H1 (cell line): Measurements from ENCODE around the gene ANKRD29. TPM values are rescaled to one million over a fixed set of nuclear protein-coding genes. Genes with fewer than 3 reads are reported as not detected.

Experiments
- CTCF ChIA-PET: fragments of 300-600 bp; sonication (Branson Sonifier 250); formaldehyde crosslinking; loops from one replicate; lab custom pipeline; 2021; ENCODE audit not compliant: partially characterized antibody; lab: Charles Lee
- POLR2A ChIA-PET: fragments of 300-600 bp; sonication (Branson Sonifier 250); formaldehyde crosslinking; loops from one replicate; lab custom pipeline; 2021; ENCODE audit warnings: inconsistent platforms; ENCODE audit not compliant: partially characterized antibody; lab: Charles Lee
- DNase-seq, 2 experiments: peaks; one replicate each; pipeline versions ENCODE4 v3.0.0 to v3.0.0-alpha.2; 2010 to 2022; ENCODE audit warnings: low spot score in 2 of 2, low read depth in 1 of 2, mixed read lengths in 1 of 2
- FAIRE-seq: peaks from 2 replicates; lab custom pipeline; 2011; peaks lifted over from hg19 to GRCh38; lab: Jason Lieb, UNC
- H2AFZ ChIP-seq: 2 replicates; pipeline ENCODE4 v1.8.1; 2012; ENCODE audit warnings: low read length, inconsistent platforms
- H2AK5ac ChIP-seq: 2 replicates; pipeline ENCODE4 v1.6.1; 2013; ENCODE audit warnings: low read depth, low read length
- H2BK120ac ChIP-seq: replicated peaks from 2 replicates; pipeline ENCODE3; 2013; ENCODE audit warnings: low read depth, low read length, inconsistent platforms
- H2BK12ac ChIP-seq: 2 replicates; pipeline ENCODE4 v1.6.1; 2013; ENCODE audit warnings: low read depth, low read length
- H2BK15ac ChIP-seq: 2 replicates; pipeline ENCODE4 v1.6.1; 2013; ENCODE audit warnings: low read length
- H2BK20ac ChIP-seq: 2 replicates; pipeline ENCODE4 v1.6.1; 2013; ENCODE audit warnings: low read length
- H2BK5ac ChIP-seq: 2 replicates; pipeline ENCODE4 v1.6.1; 2013; ENCODE audit warnings: low read depth, low read length
- H3K14ac ChIP-seq: 2 replicates; pipeline ENCODE4 v1.6.1; 2013; ENCODE audit warnings: inconsistent platforms; ENCODE audit not compliant: insufficient read length
- H3K18ac ChIP-seq: 2 replicates; pipeline ENCODE4 v1.6.1; 2013; ENCODE audit warnings: low read length; ENCODE audit errors: extremely low read depth
- H3K23ac ChIP-seq: 2 replicates; pipeline ENCODE4 v1.6.1; 2013; ENCODE audit warnings: inconsistent platforms; ENCODE audit not compliant: insufficient read length
- H3K23me2 ChIP-seq: 2 replicates; pipeline ENCODE4 v1.6.1; 2013; ENCODE audit warnings: low read depth, low read length
- H3K27ac ChIP-seq: 2 replicates; pipeline ENCODE4 v1.6.1; 2011; ENCODE audit warnings: low read depth, low read length, inconsistent platforms
- H3K27me3 ChIP-seq, 4 experiments: replicated peaks in 1 of 4; 1 replicate in 1 of 4; 2 replicates in 3 of 4; pipeline versions ENCODE4 v1.6.1 to v1.8.1; 2011 to 2013; ENCODE audit warnings: low read length in 3 of 4, mild to moderate bottlenecking in 3 of 4, inconsistent platforms in 2 of 4, mixed read lengths in 2 of 4, moderate library complexity in 1 of 4; ENCODE audit not compliant: control insufficient read depth in 3 of 4, insufficient read depth in 3 of 4; ENCODE audit errors: extremely low read depth in 1 of 4
- H3K36me3 ChIP-seq, 4 experiments: 2 replicates each; pipeline versions ENCODE4 v1.6.1 to v1.8.1; 2011 to 2013; ENCODE audit warnings: mild to moderate bottlenecking in 4 of 4, low read length in 3 of 4, moderate library complexity in 2 of 4, control low read depth in 1 of 4, inconsistent platforms in 1 of 4; ENCODE audit not compliant: insufficient read depth in 4 of 4, control insufficient read depth in 2 of 4
- H3K4ac ChIP-seq: replicated peaks from 2 replicates; pipeline ENCODE3; 2013; ENCODE audit warnings: low read length, low read depth, mixed read lengths, inconsistent platforms; ENCODE audit not compliant: insufficient read length
- H3K4me1 ChIP-seq, 4 experiments: replicated peaks in 1 of 4; 1 replicate in 1 of 4; 2 replicates in 3 of 4; pipeline versions ENCODE4 v1.6.1 to v1.8.1; 2011 to 2013; ENCODE audit warnings: low read length in 3 of 4, inconsistent platforms in 2 of 4, mixed read lengths in 1 of 4; ENCODE audit not compliant: insufficient read depth in 4 of 4, control insufficient read depth in 3 of 4
- H3K4me2 ChIP-seq, 2 experiments: 2 replicates each; pipeline versions ENCODE4 v1.6.1 to v1.8.1; 2011 to 2013; ENCODE audit warnings: low read depth in 2 of 2, low read length in 2 of 2, control low read depth in 1 of 2, inconsistent platforms in 1 of 2, mild to moderate bottlenecking in 1 of 2; ENCODE audit not compliant: insufficient read depth in 1 of 2
- H3K4me3 ChIP-seq, 4 experiments: fragments of 200-600, 300-600 bp in 1 of 4; sonication (generic), shearing (Covaris generic), sonication (Bioruptor Twin) in 1 of 4; 2 replicates each; pipeline versions ENCODE4 v1.5.1 to v1.8.1; 2011 to 2016; ENCODE audit warnings: low read length in 4 of 4, low read depth in 3 of 4, control low read depth in 2 of 4, inconsistent platforms in 2 of 4, mild to moderate bottlenecking in 2 of 4, mixed read lengths in 1 of 4, moderate library complexity in 1 of 4; ENCODE audit not compliant: insufficient read depth in 2 of 4; ENCODE audit errors: extremely low read depth in 1 of 4
- H3K56ac ChIP-seq: replicated peaks from 2 replicates; pipeline ENCODE3; 2013; ENCODE audit warnings: low read depth, mild to moderate bottlenecking, mixed read lengths, low read length, inconsistent platforms; ENCODE audit not compliant: insufficient read length
- H3K79me1 ChIP-seq: 2 replicates; pipeline ENCODE4 v1.6.1; 2013; ENCODE audit warnings: low read depth, low read length, control low read depth
- H3K79me2 ChIP-seq, 2 experiments: 2 replicates each; pipeline versions ENCODE4 v1.6.1 to v1.8.1; 2012 to 2013; ENCODE audit warnings: low read length in 2 of 2, mild to moderate bottlenecking in 2 of 2, inconsistent platforms in 1 of 2; ENCODE audit not compliant: insufficient read depth in 2 of 2, control insufficient read depth in 1 of 2
- H3K9ac ChIP-seq, 4 experiments: replicated peaks in 1 of 4; 1 replicate in 1 of 4; 2 replicates in 3 of 4; pipeline versions ENCODE4 v1.6.1 to v1.8.1; 2011 to 2013; ENCODE audit warnings: low read depth in 3 of 4, low read length in 3 of 4, control low read depth in 2 of 4, mild to moderate bottlenecking in 2 of 4, moderate library complexity in 2 of 4, inconsistent platforms in 1 of 4; ENCODE audit errors: extremely low read depth in 1 of 4
- H3K9me3 ChIP-seq, 2 experiments: 2 replicates each; pipeline versions ENCODE4 v1.6.1 to v1.8.1; 2012 to 2013; ENCODE audit warnings: mild to moderate bottlenecking in 2 of 2, moderate library complexity in 2 of 2, control low read depth in 1 of 2, inconsistent platforms in 1 of 2, low read depth in 1 of 2, low read length in 1 of 2, mixed read lengths in 1 of 2; ENCODE audit not compliant: insufficient read depth in 2 of 2
- H4K20me1 ChIP-seq, 2 experiments: replicated peaks in 1 of 2; 2 replicates each; pipeline versions ENCODE3 to v1.8.1; 2011 to 2013; ENCODE audit warnings: inconsistent platforms in 2 of 2, low read length in 2 of 2, mild to moderate bottlenecking in 1 of 2; ENCODE audit not compliant: insufficient read depth in 2 of 2, control insufficient read depth in 1 of 2
- H4K5ac ChIP-seq: 2 replicates; pipeline ENCODE4 v1.6.1; 2013; ENCODE audit warnings: low read length, low read depth, mixed read lengths, inconsistent platforms; ENCODE audit not compliant: insufficient read length
- H4K8ac ChIP-seq: 2 replicates; pipeline ENCODE4 v1.8.0; 2013; ENCODE audit warnings: mild to moderate bottlenecking, moderate library complexity, low read length, inconsistent platforms; ENCODE audit not compliant: insufficient read depth; ENCODE audit errors: extremely low read depth
- H4K91ac ChIP-seq: replicated peaks from 2 replicates; pipeline ENCODE3; 2013; ENCODE audit warnings: low read length, mixed read lengths, inconsistent platforms; ENCODE audit not compliant: insufficient read length
- ASH2L ChIP-seq: fragments of 200-600, 300-600 bp; sonication (generic); IDR thresholded peaks from one replicate; pipeline ENCODE4 v1.7.1; 2017; ENCODE audit warnings: low read length
- ATF3 ChIP-seq: IDR thresholded peaks from 2 replicates; pipeline ENCODE4 v1.6.1; 2011; ENCODE audit warnings: low read depth, mild to moderate bottlenecking, low read length; ENCODE audit not compliant: insufficient read depth
- CBX5 ChIP-seq: fragments of 300-800, 300-1000 bp; sonication (generic); IDR thresholded peaks from 2 replicates; pipeline ENCODE4 v1.7.1; 2016; ENCODE audit warnings: antibody characterized with exemption, low read length, low read depth
- CHD1 ChIP-seq: IDR thresholded peaks from 2 replicates; pipeline ENCODE4 v1.6.1; 2012; ENCODE audit warnings: low read depth, low read length, improper control_type of control experiment
- E2F6 ChIP-seq: IDR thresholded peaks from 2 replicates; pipeline ENCODE4 v1.6.1; 2012; ENCODE audit warnings: inconsistent platforms
- EGR1 ChIP-seq: IDR thresholded peaks from 2 replicates; pipeline ENCODE4 v1.6.1; 2011; ENCODE audit warnings: low read depth, low read length, borderline replicate concordance
- HDAC6 ChIP-seq: IDR thresholded peaks from one replicate; pipeline ENCODE4 v1.7.1; 2012; ENCODE audit warnings: low read depth, mild to moderate bottlenecking, inconsistent platforms, low read length, moderate library complexity
- RFX5 ChIP-seq: IDR thresholded peaks from 2 replicates; pipeline ENCODE4 v1.6.1; 2011; ENCODE audit warnings: low read depth, low read length, improper control_type of control experiment, borderline replicate concordance
- RNF2 ChIP-seq: fragments of 200-900, 300-1000 bp; sonication (generic); IDR thresholded peaks from 2 replicates; pipeline ENCODE4 v1.7.1; 2016; ENCODE audit warnings: borderline replicate concordance, low read depth, mild to moderate bottlenecking, antibody characterized with exemption, low read length; ENCODE audit not compliant: poor library complexity, severe bottlenecking; ENCODE audit errors: missing control alignments
- RXRA ChIP-seq: IDR thresholded peaks from 2 replicates; pipeline ENCODE4 v1.6.1; 2011; ENCODE audit warnings: low read depth, mild to moderate bottlenecking, low read length, moderate library complexity; ENCODE audit not compliant: insufficient read depth
- SIRT6 ChIP-seq: IDR thresholded peaks from one replicate; pipeline ENCODE4 v1.7.1; 2012; ENCODE audit warnings: low read length, inconsistent platforms
- USF2 ChIP-seq: IDR thresholded peaks from 2 replicates; pipeline ENCODE4 v1.6.1; 2011; ENCODE audit warnings: low read length, improper control_type of control experiment
- WGBS, 2 experiments: shearing (Covaris generic) in 1 of 2; methylation state at CpG; one replicate each; pipeline versions ENCODE4 v1.1.6 to v1.1.7; 2013 to 2015; ENCODE audit warnings: low lambda C conversion rate in 2 of 2, mixed read lengths in 2 of 2, inconsistent platforms in 1 of 2, low coverage in 1 of 2, missing lambda C conversion rate in 1 of 2; ENCODE audit not compliant: insufficient replicate concordance in 2 of 2, insufficient coverage in 1 of 2, insufficient read length in 1 of 2; ENCODE audit errors: extremely low coverage in 1 of 2, missing lambda C conversion rate in 1 of 2; 5-methylcytosine and 5-hydroxymethylcytosine counted together
- polyA plus RNA-seq, 7 experiments: library from polyadenylated mRNA; depleted of rRNA in 3 of 7; stranded (reverse) in 5 of 7; unstranded in 2 of 7; fragments of >200 nt in 5 of 7; fragments of 200-250 nt in 2 of 7; gene quantifications; 1 replicate in 5 of 7; 2 replicates in 1 of 7; 4 replicates in 1 of 7; pipeline versions ENCODE4 v1.2.1 to v1.2.3, GENCODE V29; 2011 to 2013; ENCODE audit warnings: missing spikeins in 2 of 7, mixed read lengths in 2 of 7
- total RNA-seq: library from RNA; stranded (reverse); fragmentation: NEBNext Ultra II Directional; extraction: Animal tissue kit (Norgen Biotek cat#: 25700); gene quantifications from 2 replicates; pipeline ENCODE4 v1.2.1, GENCODE V29; 2021

ANKRD29 gene
- total and polyA plus RNA-seq, 2 of the 8 experiments (the other 6 are each of a cell fraction or from before 2014, with no cell fraction given) = 3.0 to 7.3 TPM

GRCh38 chr18:23682045-23682444 is 19.3 kb upstream of the ANKRD29 start:
- no peak overlapping the region for H2BK12ac ChIP-seq
- CTCF ChIA-PET = interaction anchor here (1.3 kb wide), 1 partner anchor 21 kb away, joined by 5 read pairs; no protein-coding TSS in a partner anchor
- POLR2A ChIA-PET = interaction anchor here (0.8 kb wide), 1 partner anchor 28 kb away, joined by 3 read pairs; no protein-coding TSS in a partner anchor
- TF ChIP-seq EGR1 = no peak
- TF ChIP-seq RNF2 = no peak
- TF ChIP-seq USF2 = no peak
- TF ChIP-seq ASH2L = no peak
- no peak for TF ChIP-seq CHD1
- no peak for TF ChIP-seq CBX5
- no peak for TF ChIP-seq HDAC6
- no peak for TF ChIP-seq ATF3
- no peak for TF ChIP-seq E2F6
- TF ChIP-seq SIRT6 = no peak
- TF ChIP-seq RFX5 = no peak
- TF ChIP-seq RXRA = no peak

More at GRCh38 chr18:23682045-23682444, 19.3 kb upstream of the ANKRD29 start:
- Histone ChIP-seq H3K23ac (no peak overlapping the region), H4K5ac (no peak overlapping the region), H3K4me2 (no peak overlapping the region), H2BK20ac (no peak overlapping the region), H3K23me2 (no peaks in the 10 kb centered on the region), H2BK120ac (no peak overlapping the region), H3K79me1 (no peaks in the 10 kb centered on the region), H3K4ac (no peak overlapping the region), H3K18ac (no peak overlapping the region), H3K4me1 (no peaks in the 10 kb centered on the region), H3K27me3 (no peaks in the 10 kb centered on the region), H4K91ac (no peak overlapping the region), H2BK15ac (no peak overlapping the region), H3K56ac (no peak overlapping the region), H2BK5ac (no peak overlapping the region), H3K9ac (no peak overlapping the region), H2AK5ac (no peak overlapping the region), H2AFZ (0 out of 2 replicates have a peak overlapping the region, but pooled peaks have one; percentile 29), H4K8ac (no peak overlapping the region), H3K79me2 (no peaks in the 10 kb centered on the region), H3K36me3 (no peaks in the 10 kb centered on the region), H3K4me3 (no peak overlapping the region), H3K9me3 (no peaks in the 10 kb centered on the region), H4K20me1 (no peaks in the 10 kb centered on the region), H3K14ac (no peak overlapping the region), H3K27ac (no peak overlapping the region)
- DNase-seq (no peak), FAIRE-seq (no peak)
- WGBS, 2 experiments = 80% methylated on average over 2 of the region's 2 CpGs; no CpG with 5 or more reads in 1 of the 2 experiments
